HG03469 (cell line): ENCODE results near the gene ENGASE.

Experiments
- ATAC-seq: cut with Tn5 transposase; IDR thresholded peaks from one replicate; pipeline ENCODE4 v1.9.1; 2021; ENCODE audit warnings: mild to moderate bottlenecking, moderate library complexity, moderate number of reproducible peaks; ENCODE audit not compliant: unreplicated experiment

The ENGASE gene

GRCh38 chr17:79135011-79135410 is 60.4 kb downstream of the ENGASE start:
- no peak for ATAC-seq

GRCh38 chr17:79135628-79136405 is 61.2 kb downstream of the ENGASE start:
- no peak for ATAC-seq
